UCSD-AML1 (cell line): ENCODE results near the gene ATCAY.
"Not testable (repeated sequence)": the region's sequence is repeated elsewhere in the genome, so short reads cannot be mapped to it uniquely, and the experiment has no call there.

ENCODE experiments used
- DNase-seq: peaks from one replicate; lab custom pipeline; 2025; ENCODE audit not compliant: unreplicated experiment; lab: John Stamatoyannopoulos, UW

The ATCAY gene

DNA sequence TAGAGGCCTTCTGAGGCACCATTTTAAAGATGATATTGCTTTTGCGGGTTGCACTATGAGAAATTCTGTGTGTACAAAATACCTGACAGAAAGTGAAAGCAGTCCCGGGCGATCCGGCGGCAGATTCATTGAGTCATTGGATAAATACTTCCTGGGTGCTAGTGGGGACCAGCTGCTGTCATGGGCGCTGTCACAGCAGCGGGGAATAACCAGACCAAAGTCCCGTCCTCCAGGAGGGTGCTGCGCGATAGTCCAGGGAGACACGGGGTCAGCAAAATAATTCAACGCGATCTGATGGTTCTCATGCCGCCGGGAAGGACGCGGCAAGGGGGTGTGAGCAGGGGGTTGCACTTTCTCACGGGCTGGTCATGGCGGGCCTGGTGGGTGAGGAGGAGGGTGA is 25.2 kb upstream of the ATCAY start:
- DNase-seq = no peak

DNA sequence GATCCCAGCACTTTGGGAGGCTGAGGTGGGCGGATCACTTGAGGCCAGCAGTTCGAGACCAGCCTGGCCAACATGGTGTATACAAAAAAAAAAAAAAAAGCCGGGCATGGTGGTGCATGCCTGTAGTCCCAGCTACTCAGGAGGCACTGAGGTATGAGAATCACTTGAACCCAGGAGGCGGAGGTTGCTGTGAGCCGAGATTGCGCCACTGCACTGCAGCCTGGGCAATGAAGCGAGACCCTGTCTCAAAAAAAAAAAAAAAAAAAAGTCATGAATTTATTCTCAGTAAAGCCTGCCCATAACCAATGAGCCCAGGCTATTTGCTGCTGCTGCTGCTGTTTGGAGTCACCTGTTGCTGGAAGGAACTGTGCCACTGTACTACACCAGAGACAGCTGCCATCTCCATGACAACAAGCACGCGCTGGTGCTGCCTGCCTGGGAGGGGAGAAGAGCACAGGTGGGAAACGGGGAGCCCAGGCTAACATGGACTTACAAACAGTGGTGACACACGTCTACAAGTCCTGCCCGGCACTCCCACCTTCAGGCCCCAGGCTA is 23.0 kb upstream of the ATCAY start:
- no peak for DNase-seq

DNA sequence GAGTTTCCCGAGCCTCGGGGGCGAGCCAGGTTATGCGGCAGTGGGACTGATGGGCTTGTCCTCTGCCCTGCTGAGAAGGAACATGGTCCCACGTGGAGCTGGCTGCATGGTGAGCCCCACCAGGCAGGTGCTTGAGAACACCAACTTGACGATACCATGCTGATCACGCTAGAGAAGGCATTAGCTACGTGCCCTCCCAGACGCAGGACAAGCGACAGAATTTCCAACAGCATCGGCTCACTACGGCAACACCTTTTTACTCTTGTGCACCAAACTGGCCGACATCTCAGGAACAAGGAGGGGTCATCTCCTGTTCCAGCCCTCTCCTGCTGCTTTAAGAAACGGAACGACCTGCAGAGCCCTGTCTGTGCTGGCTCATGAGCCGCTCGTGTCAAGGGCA is 20.0 kb upstream of the ATCAY start:
- no peak for DNase-seq

DNA sequence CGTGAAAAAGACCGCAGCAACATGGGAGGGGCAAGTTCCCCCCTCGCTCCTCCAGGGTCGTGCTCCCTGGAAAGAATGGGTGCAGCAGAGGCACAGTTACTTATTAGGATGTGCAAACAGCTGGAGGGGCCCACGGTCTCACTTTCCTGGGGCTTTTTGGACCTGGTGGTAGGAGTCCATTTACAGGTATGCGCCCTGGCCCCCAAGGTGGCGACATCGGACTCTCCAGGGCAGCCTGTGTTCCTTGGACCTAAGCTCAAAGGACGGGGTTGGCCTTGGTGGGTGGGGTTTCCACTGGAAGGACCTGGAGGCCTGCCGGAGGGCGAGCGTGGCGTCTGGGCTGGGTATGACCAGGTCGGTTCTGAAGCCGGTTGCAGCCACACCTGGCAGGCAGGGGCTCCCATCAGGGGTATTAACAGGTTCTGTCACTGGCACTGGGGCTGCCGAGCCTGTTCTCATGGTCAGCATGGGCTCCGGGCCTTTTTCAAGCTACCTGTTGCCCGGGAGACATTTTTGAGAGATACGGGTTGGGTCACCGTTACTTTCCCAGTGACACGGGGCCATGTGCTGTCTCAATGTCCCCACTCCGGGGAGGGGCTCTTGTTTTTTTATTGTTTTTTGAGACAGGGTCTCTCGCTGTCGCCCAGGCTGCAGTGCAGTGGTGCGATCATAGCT is 17.5 kb upstream of the ATCAY start:
- DNase-seq = no peak

DNA sequence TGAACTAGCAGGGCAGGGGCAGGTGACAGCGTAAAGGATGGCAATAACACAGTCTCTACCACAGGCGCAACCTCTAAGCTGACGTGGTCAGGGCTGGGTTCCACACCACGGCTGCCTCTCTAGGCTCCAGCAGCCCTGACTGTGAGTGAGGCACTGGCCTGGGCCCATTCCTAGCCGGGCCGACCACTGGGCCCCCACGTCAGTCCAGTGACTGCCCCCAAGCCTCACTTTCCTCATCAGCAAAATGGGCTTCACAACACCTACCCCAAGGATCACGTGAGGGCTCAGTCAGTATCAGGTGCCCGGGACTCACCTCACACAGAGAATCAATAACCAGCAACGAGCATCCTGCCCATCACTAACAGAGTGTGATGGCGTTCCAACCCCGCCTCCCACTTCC is 16.8 kb upstream of the ATCAY start:
- DNase-seq = no peak

DNA sequence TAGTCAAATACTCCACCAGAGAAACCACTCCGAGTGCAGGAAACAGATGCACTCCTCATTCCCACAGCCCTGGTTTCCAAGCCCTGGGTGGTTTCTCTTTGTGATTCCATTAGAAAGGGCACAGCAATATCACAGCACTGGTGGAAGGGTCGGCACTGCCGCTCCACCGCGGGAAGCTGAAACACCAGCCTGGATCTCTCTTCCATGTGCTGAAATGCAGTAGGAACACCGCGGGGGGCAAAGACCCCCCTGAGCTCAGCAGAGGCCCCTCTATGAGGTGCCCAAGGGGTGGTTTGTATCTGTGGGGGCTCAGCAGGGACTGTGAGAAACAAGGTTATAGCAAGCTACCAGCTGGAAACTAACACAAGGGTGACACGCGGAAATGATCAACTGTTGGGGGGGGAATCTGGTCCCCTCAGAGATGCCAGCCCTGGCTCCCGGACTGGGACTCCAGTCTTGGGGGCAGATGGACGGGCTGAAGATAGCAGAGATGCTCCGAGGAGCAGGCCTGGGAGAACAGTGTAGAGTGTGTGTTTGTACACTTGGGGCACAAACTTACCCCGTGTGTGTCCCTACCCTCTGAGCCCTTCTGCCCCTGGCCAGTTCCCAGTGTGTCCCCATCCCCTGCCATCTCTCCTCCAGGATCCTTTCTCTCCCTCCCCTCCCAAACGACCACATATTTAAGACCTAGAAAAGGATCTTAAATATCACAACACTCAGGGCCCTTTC is 13.4 kb upstream of the ATCAY start:
- no peak for DNase-seq

DNA sequence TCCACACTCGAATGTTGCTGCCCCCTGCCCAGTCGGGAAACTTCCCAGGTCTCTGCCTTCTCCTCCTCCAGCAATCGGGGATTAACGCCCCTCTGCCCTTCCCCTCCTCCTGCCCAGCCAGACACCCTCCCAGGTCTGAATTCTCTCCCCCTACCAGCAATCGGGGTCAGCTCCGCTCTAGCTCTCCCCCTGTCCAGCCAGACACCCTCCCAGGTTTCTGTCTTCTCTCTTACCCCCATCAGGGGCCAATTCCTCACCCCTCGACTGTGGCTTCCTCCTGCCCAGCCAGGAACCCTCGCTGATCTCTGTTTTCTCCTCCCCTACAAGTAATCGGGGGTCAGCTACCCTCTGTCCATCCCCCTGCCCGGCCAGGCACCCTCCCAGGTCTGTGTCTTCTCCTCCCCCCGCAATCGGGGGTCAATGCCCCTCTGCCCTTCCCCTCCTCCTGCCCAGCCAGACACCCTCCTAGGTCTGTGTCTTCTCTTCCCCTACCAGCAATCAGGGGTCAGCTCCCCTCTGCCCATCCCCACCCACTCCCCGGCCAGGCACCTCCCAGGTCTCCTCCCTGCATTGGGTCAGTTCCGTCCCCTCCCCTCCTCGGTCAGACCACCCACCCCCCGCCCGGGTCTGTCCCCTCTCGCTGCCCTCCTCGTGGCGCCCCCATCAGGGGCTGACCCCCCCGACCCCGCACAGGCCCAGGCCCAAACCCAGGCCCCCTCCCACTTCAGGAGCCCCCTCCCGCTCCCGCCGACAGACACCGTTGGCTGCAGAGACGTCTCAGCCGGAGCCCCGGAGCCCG is 12.3 kb upstream of the ATCAY start:
- DNase-seq = no peak

DNA sequence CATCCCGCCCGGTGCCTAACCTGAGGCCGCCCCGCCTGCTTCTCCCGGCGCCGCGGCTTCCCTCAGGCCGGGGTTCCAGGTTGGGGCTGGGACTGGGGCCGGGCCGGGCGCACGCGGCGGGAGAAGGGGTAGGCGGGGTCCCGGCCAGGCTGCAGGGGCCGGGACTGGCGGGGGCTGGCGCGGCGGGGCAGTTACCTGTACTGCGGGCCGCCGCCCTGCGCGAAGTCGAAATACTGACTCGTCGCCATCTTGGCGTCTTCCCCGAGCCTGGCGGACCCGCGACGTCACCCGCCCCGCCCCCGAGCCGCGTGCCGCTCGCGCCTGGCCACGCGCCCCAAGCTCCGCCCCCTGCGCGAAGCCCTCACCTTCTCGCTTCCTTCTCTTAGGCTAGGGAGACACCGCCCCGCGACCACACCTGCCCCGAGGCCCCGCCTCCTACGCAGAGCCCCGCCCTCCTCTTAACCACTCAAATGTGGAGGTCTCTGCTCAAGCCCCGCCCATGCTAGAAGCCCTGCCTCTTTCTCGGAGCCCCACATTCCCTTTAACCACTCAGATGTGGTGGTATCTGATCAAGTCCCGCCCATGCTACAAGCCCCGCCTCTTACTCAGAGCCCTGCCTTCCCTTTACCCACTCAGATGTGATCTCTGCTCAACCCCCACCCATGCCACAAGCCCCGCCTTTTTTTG is 11.6 kb upstream of the ATCAY start, which contains the start of gene ZFR2:
ZFR2 (minus strand) TSS at position 269 of the 687 bp plus-strand sequence; CDS start at position 248, 21 bp downstream.
- DNase-seq = no peak

DNA sequence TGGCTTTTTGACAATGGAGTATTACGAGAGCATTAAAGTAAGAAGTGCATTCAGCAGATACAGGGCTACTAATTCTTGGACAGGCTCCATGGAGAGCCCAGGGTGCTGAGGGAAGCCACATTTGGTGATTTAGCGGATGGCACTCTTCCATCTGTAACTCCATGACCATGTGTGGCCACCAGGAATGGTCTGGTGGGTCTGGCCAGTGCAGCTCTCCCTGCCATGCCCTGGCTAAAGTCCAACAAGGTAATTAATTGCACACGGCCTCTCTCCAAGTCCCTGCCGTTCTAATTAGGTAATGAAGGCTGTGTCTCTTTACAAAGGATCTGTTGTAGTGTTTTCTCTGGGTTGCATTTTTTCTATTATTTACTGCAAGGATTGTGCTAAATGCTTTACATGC is 7.3 kb upstream of the ATCAY start:
- DNase-seq = no peak

DNA sequence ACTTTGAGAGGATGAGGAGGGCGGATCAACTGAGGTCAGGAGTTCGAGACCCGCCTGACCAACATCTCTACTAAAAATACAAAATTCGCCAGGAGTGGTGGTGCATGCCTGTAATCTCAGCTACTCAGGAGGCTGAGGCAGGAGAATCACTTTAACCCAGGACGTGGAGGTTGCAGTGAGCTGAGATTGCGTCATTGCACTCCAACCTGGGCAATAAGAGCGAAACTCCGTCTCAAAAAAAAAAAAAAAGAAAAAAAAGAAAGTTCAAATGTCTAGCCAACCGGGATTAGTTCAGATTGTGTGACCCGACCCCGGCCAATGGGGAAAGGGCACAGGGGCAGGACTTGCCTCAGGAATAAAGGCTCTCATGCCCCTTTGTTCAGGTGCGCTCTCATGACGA is 5.8 kb upstream of the ATCAY start:
- not testable (repeated sequence) for DNase-seq

DNA sequence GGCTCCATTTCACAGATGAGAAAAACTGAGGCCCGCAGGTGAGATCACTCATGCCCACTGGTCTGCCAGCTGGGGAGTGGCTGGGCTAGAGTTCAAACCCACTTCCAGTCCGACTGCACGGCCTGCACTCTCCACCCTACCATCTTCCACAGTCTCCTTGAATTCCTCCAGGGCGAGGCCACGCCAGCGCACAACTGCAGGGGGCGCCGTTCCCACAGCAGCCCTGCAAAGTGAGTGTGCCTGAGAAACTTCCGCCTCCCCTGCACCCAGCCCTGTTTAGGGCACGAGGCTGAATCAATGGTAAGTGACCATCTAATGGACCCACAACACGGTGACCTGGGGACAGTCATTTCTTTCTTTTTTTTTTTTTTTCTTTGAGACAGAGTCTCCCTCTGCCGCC is 829 bp upstream of the ATCAY start:
- no peak for DNase-seq

DNA sequence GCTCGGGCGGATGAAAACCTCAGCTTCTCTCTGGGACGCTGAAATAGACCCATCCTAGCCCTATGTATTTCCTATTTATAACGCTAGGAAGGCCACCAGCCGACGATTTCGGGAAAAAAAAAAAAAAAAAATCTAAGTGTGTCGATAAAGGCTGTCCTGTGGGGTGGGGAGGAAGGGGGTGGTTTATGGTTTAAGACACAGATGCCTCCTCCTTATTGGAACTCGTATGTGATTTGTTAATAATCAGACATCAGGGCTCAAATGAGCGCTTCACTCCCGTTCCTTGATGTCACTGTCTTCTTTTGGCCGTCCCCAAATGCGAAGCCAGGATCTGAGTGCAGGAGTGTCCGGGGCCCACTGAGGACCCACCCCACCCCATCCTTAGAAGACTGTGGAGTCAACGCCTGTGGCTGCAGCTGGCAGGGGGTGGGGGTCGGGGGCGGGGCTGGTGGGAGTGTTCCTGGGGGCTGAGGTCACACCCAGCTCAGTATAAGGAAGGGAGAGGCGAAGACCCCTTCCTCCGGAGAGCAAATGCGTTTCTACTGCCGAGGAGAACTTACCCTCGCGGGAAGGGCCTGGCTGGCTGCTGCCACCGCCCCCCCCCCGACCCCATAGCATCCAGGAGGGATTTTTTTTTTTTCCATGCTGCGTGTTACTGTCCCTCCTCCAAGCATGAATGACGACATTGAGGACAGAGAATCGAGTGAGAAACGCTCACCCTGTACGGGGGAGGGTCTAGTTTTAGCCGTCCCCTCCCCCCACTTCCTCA is 971 bp downstream of the ATCAY start:
- DNase-seq = no peak

DNA sequence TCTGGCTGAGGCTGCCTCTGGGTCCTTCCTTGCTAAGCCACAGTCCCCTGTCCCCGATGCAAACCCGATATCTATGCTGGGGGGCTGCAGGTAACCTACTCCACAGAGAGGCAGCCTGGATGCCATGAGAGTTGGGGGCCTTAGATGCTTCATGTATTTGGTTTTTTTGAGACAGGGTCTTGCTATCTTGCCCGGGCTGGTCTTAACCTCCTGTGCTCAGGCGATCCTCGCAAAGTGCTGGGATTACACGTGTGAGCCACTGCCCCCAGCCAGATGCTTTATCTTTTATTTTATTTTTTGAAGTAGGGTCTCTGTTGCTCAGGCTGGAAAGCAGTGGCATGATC is 1.5 kb downstream of the ATCAY start:
- DNase-seq = peak; percentile 37

DNA sequence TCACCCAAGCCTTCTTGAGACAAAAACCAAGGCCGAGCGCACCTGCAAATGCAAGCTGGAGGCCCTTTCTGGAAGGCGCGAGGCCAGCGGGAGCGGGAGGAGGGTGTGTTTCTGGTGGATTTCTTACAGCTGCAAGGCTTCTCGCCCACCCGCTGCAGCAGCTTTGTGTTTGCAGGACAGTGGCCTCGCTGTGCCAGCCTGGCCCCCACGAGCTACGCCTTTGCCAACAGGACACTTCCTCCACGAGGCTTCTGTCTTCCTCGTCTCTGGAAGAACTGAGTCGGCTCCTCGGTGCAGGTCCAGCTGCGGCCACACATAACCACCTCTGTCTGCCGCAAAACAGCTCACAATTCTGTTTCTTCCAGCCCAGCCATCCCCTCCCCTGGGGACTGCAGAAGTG is 10.1 kb downstream of the ATCAY start:
- no peak for DNase-seq

DNA sequence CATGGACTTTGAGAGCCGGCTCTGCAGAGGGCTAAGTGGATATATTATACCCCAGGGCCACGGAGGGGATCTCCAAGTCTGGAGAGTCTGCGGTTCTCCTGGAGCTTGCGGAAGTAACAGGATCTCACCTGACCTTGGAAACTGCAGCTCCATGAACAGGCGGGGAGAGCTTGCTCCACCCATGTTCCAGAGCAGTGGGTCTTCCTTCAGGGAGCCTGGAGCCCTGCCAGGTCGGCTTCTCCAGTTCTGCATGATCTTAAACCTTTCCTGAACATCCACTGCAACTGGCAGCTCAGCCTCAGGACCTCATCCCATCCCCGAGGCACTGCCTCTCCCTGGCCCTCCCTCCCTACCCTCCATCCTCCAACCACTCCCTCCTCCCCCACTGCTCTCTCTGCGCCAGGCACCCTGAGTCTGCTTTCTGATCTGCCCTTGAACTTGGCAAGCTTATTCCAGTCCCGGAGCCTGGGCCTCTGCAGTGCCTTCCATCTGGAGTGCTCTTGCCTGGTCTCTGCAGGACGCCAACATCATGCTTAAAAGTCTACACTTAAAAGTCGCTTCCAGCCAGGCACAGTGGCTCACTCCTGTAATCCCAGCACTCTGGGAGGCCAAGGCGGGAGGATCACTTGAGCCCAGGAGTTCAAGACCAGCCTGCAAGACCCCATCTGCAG is 13.2 kb downstream of the ATCAY start:
- no peak for DNase-seq

DNA sequence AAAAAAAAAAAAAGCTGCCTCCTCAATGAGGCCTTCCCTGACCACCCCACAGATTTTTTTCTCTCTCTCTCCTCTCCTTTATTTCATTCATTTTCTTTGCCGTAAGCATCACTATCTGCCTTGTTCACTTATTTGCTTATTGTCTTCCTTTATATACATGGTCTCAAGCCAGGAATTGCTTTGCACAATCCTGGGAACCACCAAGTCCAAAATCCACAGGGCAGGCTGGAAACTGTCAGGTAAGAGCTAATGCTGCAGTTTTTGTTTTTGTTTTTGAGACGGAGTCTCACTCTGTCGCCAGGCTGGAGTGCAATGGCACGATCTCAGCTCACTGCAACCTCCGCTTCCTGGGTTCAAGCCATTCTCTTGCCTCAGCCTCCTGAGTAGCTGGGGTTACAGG is 14.5 kb downstream of the ATCAY start:
- not testable (repeated sequence) for DNase-seq

DNA sequence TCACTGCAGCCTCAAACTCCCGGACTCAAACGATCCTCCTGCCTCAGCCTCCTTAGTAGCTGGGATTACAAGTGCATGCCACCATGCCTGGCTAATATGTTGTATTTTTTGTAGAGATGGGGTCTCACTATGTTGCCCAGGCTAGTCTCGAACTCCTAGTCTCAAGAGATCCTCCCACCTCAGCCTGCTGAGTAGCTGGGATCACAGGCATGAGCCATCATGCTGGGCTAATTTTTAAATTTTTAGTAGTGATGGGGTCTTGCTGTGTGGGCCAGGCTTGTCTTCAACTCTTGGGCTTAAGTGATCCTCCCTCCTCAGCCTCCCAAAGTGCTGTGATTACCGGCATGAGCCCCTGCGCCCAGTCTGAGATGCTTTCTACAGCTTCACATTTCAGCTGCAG is 15.3 kb downstream of the ATCAY start:
- no peak for DNase-seq

DNA sequence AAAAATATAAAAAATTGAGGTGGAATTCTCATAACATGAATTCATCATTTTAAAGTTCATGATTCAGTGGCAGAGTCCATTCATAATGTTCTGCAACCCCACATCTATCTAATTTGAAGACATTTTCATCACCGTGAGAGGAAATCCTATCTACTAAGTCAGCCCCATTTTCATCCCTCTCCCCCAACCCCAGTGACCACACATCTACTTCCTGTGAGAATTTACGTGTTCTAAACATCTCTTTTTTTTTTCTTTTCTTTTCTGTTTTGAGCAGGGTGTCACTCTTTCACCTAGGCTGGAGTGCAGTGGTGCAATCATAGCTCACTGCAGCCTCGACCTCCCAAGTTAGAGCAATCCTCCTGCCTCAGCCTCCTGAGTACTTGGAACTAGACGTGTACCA is 17.5 kb downstream of the ATCAY start:
- no peak for DNase-seq

DNA sequence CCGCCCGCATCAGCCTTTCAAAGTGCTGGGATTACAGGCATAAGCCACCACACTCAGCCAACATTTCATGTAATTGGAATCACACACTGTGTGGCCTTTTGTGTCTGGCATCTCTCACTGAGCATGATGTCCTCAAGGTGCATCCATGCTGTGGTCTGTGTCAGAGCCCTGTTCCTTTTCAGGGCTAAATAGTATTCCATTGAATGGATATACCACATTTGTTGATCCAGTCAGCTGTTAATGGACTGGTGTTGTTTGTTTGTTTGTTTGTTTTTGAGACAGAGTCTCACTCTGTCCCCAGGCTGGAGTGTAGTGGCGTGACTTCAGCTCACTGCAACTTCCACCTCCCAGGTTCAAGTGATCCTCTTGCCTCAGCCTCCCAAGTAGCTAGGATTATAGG is 17.9 kb downstream of the ATCAY start:
- DNase-seq = no peak
